Measurements from ENCODE around the gene RNF220. TPM values are rescaled to one million over a fixed set of nuclear protein-coding genes. Genes with fewer than 3 reads are reported as not detected.

Gene RNF220
- total and polyA plus RNA-seq, 2 experiments from 2014 or later: 47.4 to 123 TPM

DNA sequence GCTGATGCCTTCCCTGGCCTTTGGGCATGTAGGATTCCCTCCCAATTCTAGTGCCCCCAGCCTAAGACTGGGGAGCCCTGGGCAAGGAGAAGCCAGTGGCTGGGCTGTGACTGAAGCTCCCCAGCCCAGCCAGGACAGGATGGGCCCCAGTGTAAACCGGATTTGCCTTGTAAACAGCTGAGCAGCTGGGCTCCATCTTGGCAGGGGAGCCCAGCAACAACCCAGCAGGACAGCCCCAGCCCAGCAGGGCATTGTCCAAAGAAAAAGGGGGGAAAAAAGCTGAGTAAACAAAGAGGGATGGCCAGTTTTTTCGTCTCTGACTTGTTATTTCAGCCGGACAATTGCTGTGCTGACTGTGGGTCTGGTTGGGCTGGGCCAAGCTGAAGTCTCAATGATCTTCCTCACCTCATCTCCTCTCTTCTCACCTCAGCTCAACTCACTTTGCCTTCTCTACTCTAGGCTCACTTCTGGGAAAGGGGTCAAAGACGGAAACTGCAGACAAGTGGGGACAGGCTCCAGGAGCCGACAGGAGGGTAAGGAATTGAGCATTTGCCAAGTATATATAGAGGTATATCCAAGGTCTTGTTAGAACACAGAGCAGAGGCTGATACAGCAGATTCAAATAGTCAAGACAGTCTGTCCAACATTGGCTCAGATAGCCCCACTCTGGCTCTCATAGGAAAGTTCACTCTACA is 171.5 kb downstream of the RNF220 start:
- Histone ChIP-seq H3K9ac (no peak overlapping the region), H3K4me1 (ENCODE audit: insufficient read depth) (no peaks in the 10 kb centered on the region), H3F3A (ENCODE audit: insufficient read depth) (no peaks in the 10 kb centered on the region), H3K9me2 (ENCODE audit: insufficient read depth) (no peaks in the 10 kb centered on the region), H3K79me2 (ENCODE audit: insufficient read depth) (no peaks in the 10 kb centered on the region), H3K4me2 (ENCODE audit: unreplicated experiment) (no peak overlapping the region), H3K27me3 (replicated peaks; ENCODE audit: insufficient read depth) (peaks cover 42% of the 10 kb centered on the region), H4K20me1 (ENCODE audit: insufficient read depth) (no peaks in the 10 kb centered on the region), H2AFZ (no peak overlapping the region), H3K9me3 (ENCODE audit: low read depth) (no peaks in the 10 kb centered on the region), H3K36me3 (ENCODE audit: low read depth) (no peaks in the 10 kb centered on the region), H3K4me3 (no peak overlapping the region), H3K27ac (no peak overlapping the region)
- WGBS, 2 experiments (ENCODE audit: low coverage in 1 of 2, low lambda C conversion rate in 2 of 2, missing lambda C conversion rate in 2 of 2): 38 to 49% methylated on average over 5 of the region's 5 CpGs
- no peak for DNase-seq
- TF ChIP-seq EZH2phosphoT487 (IDR thresholded peaks at IDR 0.05; ENCODE audit: insufficient read depth, low read depth) (no peak), EZH2 (IDR thresholded peaks at IDR 0.05; ENCODE audit: insufficient read depth, poor library complexity, severe bottlenecking) (no peak)
- in situ Hi-C loops (cut with MboI): no loop called here

DNA sequence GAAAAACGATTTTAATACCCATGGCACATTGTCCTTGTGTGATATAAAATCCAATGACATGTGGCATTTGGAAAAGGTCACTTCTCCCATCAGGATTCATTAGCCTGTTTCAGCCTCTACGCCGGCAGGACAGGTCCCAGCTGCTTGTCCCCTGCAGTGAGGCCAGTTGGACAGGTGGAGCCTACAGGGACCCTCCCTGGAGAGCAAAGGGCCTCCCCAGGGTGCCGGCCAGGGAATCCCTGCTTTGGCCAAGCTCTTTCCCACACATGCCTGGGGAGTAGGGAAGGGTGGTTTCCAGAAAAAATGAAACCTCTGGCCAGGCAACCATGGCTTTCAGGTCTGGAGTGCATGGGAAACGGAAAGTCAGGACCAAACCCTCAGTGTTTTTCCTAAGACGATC is 176.2 kb downstream of the RNF220 start:
- no peaks in the 10 kb centered on the region for H4K20me1 ChIP-seq (ENCODE audit: insufficient read depth)
- WGBS, 2 experiments (ENCODE audit: low coverage in 1 of 2, low lambda C conversion rate in 2 of 2, missing lambda C conversion rate in 2 of 2): 38 to 44% methylated on average over 6 of the region's 6 CpGs
- no peak overlapping the region for H3K27ac ChIP-seq
- peaks cover 40% of the 10 kb centered on the region for H3K27me3 ChIP-seq (replicated peaks; ENCODE audit: insufficient read depth)
- H3K4me3 ChIP-seq: no peak overlapping the region
- H3K4me1 ChIP-seq (ENCODE audit: insufficient read depth): no peaks in the 10 kb centered on the region
- no peak overlapping the region for H2AFZ ChIP-seq
- no peak overlapping the region for H3K9ac ChIP-seq
- H3K9me2 ChIP-seq (ENCODE audit: insufficient read depth): no peaks in the 10 kb centered on the region
- no peak for DNase-seq
- H3F3A ChIP-seq (ENCODE audit: insufficient read depth): no peaks in the 10 kb centered on the region
- no peaks in the 10 kb centered on the region for H3K36me3 ChIP-seq (ENCODE audit: low read depth)
- in situ Hi-C loops (cut with MboI): no loop called here
- TF ChIP-seq EZH2phosphoT487 (IDR thresholded peaks at IDR 0.05; ENCODE audit: insufficient read depth, low read depth): no peak
- TF ChIP-seq EZH2 (IDR thresholded peaks at IDR 0.05; ENCODE audit: insufficient read depth, poor library complexity, severe bottlenecking): no peak
- H3K4me2 ChIP-seq (ENCODE audit: unreplicated experiment): no peak overlapping the region
- no peaks in the 10 kb centered on the region for H3K9me3 ChIP-seq (ENCODE audit: low read depth)
- H3K79me2 ChIP-seq (ENCODE audit: insufficient read depth): no peaks in the 10 kb centered on the region

DNA sequence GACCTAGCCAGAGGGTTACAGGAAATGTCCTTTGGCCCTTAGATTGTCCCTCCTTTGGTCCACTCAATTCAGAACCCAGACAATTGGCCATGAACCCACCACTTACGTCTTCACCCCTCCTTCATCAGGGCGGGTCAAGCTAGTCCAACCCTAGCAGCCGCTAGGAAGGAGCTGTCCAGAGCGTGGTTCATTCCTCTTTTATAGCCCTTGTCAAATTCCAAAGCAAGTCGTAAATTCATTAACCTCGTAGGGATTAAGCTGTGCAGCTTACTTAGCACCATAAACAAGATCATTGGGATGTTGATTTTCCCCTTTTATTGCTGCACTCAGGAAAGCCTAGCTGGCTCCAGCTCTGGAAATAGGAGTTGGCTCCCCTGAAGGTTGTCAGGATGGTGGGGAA is 179.1 kb downstream of the RNF220 start:
- Histone ChIP-seq H3K4me2 (ENCODE audit: unreplicated experiment) (no peak overlapping the region), H3K27ac (no peak overlapping the region), H4K20me1 (ENCODE audit: insufficient read depth) (no peaks in the 10 kb centered on the region), H3K4me3 (no peak overlapping the region), H3K36me3 (ENCODE audit: low read depth) (no peaks in the 10 kb centered on the region), H3K9ac (no peak overlapping the region), H3K27me3 (replicated peaks; ENCODE audit: insufficient read depth) (peaks cover 33% of the 10 kb centered on the region), H3F3A (ENCODE audit: insufficient read depth) (no peaks in the 10 kb centered on the region), H3K9me3 (ENCODE audit: low read depth) (no peaks in the 10 kb centered on the region), H2AFZ (no peak overlapping the region), H3K9me2 (ENCODE audit: insufficient read depth) (no peaks in the 10 kb centered on the region), H3K4me1 (ENCODE audit: insufficient read depth) (no peaks in the 10 kb centered on the region), H3K79me2 (ENCODE audit: insufficient read depth) (no peaks in the 10 kb centered on the region)
- DNase-seq: no peak
- in situ Hi-C loops (cut with MboI): no loop called here
- no peak for TF ChIP-seq EZH2phosphoT487 (IDR thresholded peaks at IDR 0.05; ENCODE audit: insufficient read depth, low read depth)
- WGBS, 2 experiments (ENCODE audit: low coverage in 1 of 2, low lambda C conversion rate in 2 of 2, missing lambda C conversion rate in 2 of 2): 6 to 10% methylated on average over 6 of the region's 6 CpGs

DNA sequence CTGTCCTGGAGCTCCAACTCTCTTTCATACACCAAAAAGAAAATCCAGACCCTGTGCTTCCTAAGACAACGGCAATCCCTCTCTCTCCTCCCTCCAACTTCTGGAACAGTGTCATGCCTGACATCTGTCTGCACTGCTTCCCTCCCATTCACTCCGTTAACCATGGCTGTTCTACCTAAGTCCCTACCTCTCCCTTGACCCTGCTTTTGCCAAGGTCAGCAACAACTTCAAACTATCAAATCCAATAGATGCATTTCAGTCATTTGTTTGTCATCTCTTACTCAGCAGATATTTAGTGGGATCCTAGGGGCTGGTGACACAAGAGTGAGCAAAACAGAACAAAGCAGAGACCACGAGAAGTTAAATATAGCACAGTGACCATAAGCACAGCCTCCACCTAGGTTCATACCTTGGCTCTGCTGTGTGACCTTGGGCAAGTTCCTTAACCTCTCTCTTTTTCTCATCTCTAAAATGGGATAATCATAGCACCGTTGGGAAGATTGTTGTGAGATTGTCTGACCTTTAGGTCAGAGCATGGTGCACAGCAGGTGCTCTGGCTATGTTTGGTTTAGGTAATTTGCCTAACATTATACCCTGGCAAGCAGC is 180.4 kb downstream of the RNF220 start:
- 11% methylated on average over 4 of the region's 4 CpGs for WGBS, 2 experiments (ENCODE audit: low coverage in 1 of 2, low lambda C conversion rate in 2 of 2, missing lambda C conversion rate in 2 of 2)
- in situ Hi-C loops (cut with MboI): no loop called here
- no peaks in the 10 kb centered on the region for H3F3A ChIP-seq (ENCODE audit: insufficient read depth)
- H3K27ac ChIP-seq: no peak overlapping the region
- no peaks in the 10 kb centered on the region for H3K4me1 ChIP-seq (ENCODE audit: insufficient read depth)
- TF ChIP-seq EZH2 (IDR thresholded peaks at IDR 0.05; ENCODE audit: insufficient read depth, poor library complexity, severe bottlenecking): no peak
- no peak for TF ChIP-seq EZH2phosphoT487 (IDR thresholded peaks at IDR 0.05; ENCODE audit: insufficient read depth, low read depth)
- H3K27me3 ChIP-seq (replicated peaks; ENCODE audit: insufficient read depth): peaks cover 29% of the 10 kb centered on the region
- no peak overlapping the region for H3K4me2 ChIP-seq (ENCODE audit: unreplicated experiment)
- no peak overlapping the region for H3K4me3 ChIP-seq
- no peak for DNase-seq
- H3K9ac ChIP-seq: no peak overlapping the region
- no peaks in the 10 kb centered on the region for H3K9me2 ChIP-seq (ENCODE audit: insufficient read depth)
- H3K79me2 ChIP-seq (ENCODE audit: insufficient read depth): no peaks in the 10 kb centered on the region
- H2AFZ ChIP-seq: no peak overlapping the region
- H3K36me3 ChIP-seq (ENCODE audit: low read depth): no peaks in the 10 kb centered on the region
- H4K20me1 ChIP-seq (ENCODE audit: insufficient read depth): no peaks in the 10 kb centered on the region
- H3K9me3 ChIP-seq (ENCODE audit: low read depth): no peaks in the 10 kb centered on the region
